Neural cell (in vitro differentiated cells): ENCODE data around the gene EML4. TPM values are rescaled to one million over a fixed set of nuclear protein-coding genes. Genes with fewer than 3 reads are reported as not detected.
"Not testable (repeated sequence)": the region's sequence is repeated elsewhere in the genome, so short reads cannot be mapped to it uniquely, and the experiment has no call there.

Experiments used
- H2AFZ ChIP-seq: fragments of 200-600, 300-800 bp; sonication (generic), shearing (Covaris generic); 2 replicates; pipeline ENCODE4 v1.6.0; 2014; ENCODE audit warnings: low read depth, mild to moderate bottlenecking, antibody characterized with exemption, low read length, moderate library complexity
- H3F3A ChIP-seq: fragments of 200-600 bp; shearing (Covaris generic); 2 replicates; pipeline ENCODE4 v1.6.1; 2016; ENCODE audit warnings: mild to moderate bottlenecking, moderate library complexity, mixed read lengths, antibody characterized with exemption, low read length; ENCODE audit not compliant: insufficient read depth, poor library complexity, severe bottlenecking
- H3K27ac ChIP-seq: fragments of 200-600, 300-800 bp; sonication (generic), shearing (Covaris generic); 2 replicates; pipeline ENCODE4 v1.5.1; 2014; ENCODE audit warnings: mild to moderate bottlenecking, low read length, moderate library complexity
- H3K27me3 ChIP-seq: fragments of 300-800, 200-600 bp; sonication (generic), shearing (Covaris generic); 2 replicates; pipeline ENCODE4 v1.6.0; 2014; ENCODE audit warnings: mild to moderate bottlenecking, low read depth, low read length, moderate library complexity; ENCODE audit not compliant: insufficient read depth
- H3K36me3 ChIP-seq: fragments of 300-800, 200-600 bp; sonication (generic), shearing (Covaris generic); 2 replicates; pipeline ENCODE4 v1.5.1; 2014; ENCODE audit warnings: mild to moderate bottlenecking, antibody characterized with exemption, low read length, moderate library complexity; ENCODE audit not compliant: insufficient read depth
- H3K4me2 ChIP-seq: fragments of 300-800, 200-600 bp; sonication (generic), shearing (Covaris generic); 2 replicates; pipeline ENCODE4 v1.6.0; 2014; ENCODE audit warnings: mild to moderate bottlenecking, low read length
- H3K4me3 ChIP-seq: fragments of 300-800, 200-600 bp; sonication (generic), shearing (Covaris generic); 2 replicates; pipeline ENCODE4 v1.5.1; 2014; ENCODE audit warnings: mild to moderate bottlenecking, low read length, moderate library complexity
- H3K79me2 ChIP-seq: fragments of 200-600 bp; shearing (Covaris generic); replicated peaks from 2 replicates; pipeline ENCODE4 v1.6.0; 2014; ENCODE audit warnings: mild to moderate bottlenecking, low read length, moderate library complexity; ENCODE audit not compliant: insufficient read depth
- H3K9ac ChIP-seq: fragments of 300-800, 200-600 bp; sonication (generic), shearing (Covaris generic); 2 replicates; pipeline ENCODE4 v1.6.1; 2016; ENCODE audit warnings: mild to moderate bottlenecking, low read length, mixed read lengths
- H3K9me2 ChIP-seq: fragments of 200-600 bp; shearing (Covaris generic); 2 replicates; pipeline ENCODE4 v1.6.1; 2016; ENCODE audit warnings: mild to moderate bottlenecking, low read length, mixed read lengths; ENCODE audit not compliant: insufficient read depth
- H3K9me3 ChIP-seq: fragments of 200-600, 300-800 bp; sonication (generic), shearing (Covaris generic); 2 replicates; pipeline ENCODE4 v1.6.1; 2016; ENCODE audit warnings: mild to moderate bottlenecking, mixed run types, low read length, moderate library complexity, mixed read lengths
- H4K20me1 ChIP-seq: fragments of 200-600 bp; shearing (Covaris generic); 2 replicates; pipeline ENCODE4 v1.6.1; 2016; ENCODE audit warnings: mild to moderate bottlenecking, mixed run types; ENCODE audit not compliant: insufficient read depth
- EP300 ChIP-seq: fragments of 450-650 bp; conservative IDR thresholded peaks from 2 replicates; pipeline ENCODE4 v1.6.1; 2014; ENCODE audit warnings: antibody characterized with exemption, mild to moderate bottlenecking, moderate library complexity; ENCODE audit not compliant: poor library complexity, severe bottlenecking
- EZH2 ChIP-seq: fragments of 200-600, 300-800 bp; shearing (Covaris generic), sonication (generic); IDR thresholded peaks from 2 replicates; pipeline ENCODE4 v1.6.1; 2014; ENCODE audit warnings: antibody characterized with exemption, low read length, borderline replicate concordance, mild to moderate bottlenecking; ENCODE audit not compliant: insufficient read depth, poor library complexity, severe bottlenecking
- MXI1 ChIP-seq: fragments of 450-650 bp; conservative IDR thresholded peaks from 2 replicates; pipeline ENCODE4 v1.6.1; 2014; ENCODE audit warnings: antibody characterized with exemption, mild to moderate bottlenecking; ENCODE audit not compliant: poor library complexity, severe bottlenecking
- POLR2AphosphoS5 ChIP-seq: IDR thresholded peaks from 2 replicates; pipeline ENCODE4 v1.6.1; 2012
- RAD21 ChIP-seq: fragments of 450-650 bp; conservative IDR thresholded peaks from 2 replicates; pipeline ENCODE4 v1.6.1; 2014; ENCODE audit warnings: antibody characterized with exemption, mild to moderate bottlenecking, moderate library complexity
- SMC3 ChIP-seq: fragments of 450-650 bp; conservative IDR thresholded peaks from 2 replicates; pipeline ENCODE4 v1.6.1; 2014; ENCODE audit warnings: antibody characterized with exemption, mild to moderate bottlenecking, moderate library complexity; ENCODE audit not compliant: poor library complexity
- TAF1 ChIP-seq: IDR thresholded peaks from 2 replicates; pipeline ENCODE4 v1.6.1; 2012; ENCODE audit warnings: low read depth
- polyA plus RNA-seq: library from polyadenylated mRNA; depleted of rRNA; stranded (reverse); fragments of >200 nt; gene quantifications from 2 replicates; pipeline ENCODE4 v1.2.3, GENCODE V29; 2014
- TF ChIP-seq, protein P1 (sequence below): fragments of 450-650 bp; IDR thresholded peaks from 2 replicates; pipeline ENCODE4 v1.5.1; 2014; ENCODE audit warnings: antibody characterized with exemption, mild to moderate bottlenecking, moderate library complexity; ENCODE audit not compliant: poor library complexity, severe bottlenecking
- TF ChIP-seq, protein P2 (sequence below): IDR thresholded peaks from 2 replicates; pipeline ENCODE4 v1.6.1; 2012; ENCODE audit warnings: borderline replicate concordance

The EML4 gene
- polyA plus RNA-seq, 1 donor from 2014 or later = 33.9 TPM

DNA sequence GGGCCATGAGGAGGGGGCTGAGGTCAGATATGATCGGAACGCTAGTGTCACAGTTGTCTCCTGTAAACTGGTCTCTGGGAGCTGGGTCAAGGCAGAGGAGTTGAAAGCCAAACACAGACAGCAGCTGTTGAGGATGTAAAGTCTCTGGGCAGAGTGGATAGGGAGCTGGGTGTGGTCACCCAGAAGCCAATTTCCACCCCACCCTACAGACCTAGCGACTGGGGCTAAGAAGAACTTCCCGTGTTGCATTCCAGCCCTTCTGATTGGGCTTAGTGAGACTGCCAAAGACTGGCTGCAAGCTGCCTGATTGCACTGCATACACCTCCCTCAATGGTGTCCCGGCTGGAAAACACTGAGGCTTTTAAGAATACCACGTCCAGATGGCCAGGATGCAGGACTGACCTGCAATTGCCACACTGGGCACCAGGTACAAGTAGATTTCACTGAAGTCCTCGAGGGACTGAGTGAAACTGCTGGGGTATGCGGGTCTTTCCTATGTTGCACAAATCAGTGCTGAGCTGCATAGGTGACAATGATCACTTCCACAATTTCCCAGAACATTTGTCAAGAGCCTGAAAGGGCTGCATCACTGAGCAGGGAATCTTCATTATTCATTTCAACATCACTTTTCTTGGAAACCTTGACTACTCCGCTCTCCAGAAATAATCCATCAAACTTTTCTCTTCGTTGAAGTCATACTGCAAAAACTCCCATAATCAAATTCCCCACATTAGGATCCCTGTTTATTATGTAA is 43.1 kb upstream of the EML4 start:
- Histone ChIP-seq H3K9me3 (no peaks in the 10 kb centered on the region), H3K4me3 (no peak overlapping the region), H3K36me3 (no peaks in the 10 kb centered on the region), H3K9me2 (no peaks in the 10 kb centered on the region), H3K27me3 (no peaks in the 10 kb centered on the region), H3F3A (no peaks in the 10 kb centered on the region), H3K9ac (no peak overlapping the region), H2AFZ (no peak overlapping the region), H3K4me2 (no peak overlapping the region), H4K20me1 (no peaks in the 10 kb centered on the region), H3K79me2 (no peaks in the 10 kb centered on the region), H3K27ac (no peak overlapping the region)
- no peak for TF ChIP-seq TAF1
- TF ChIP-seq EZH2 = no peak
- TF ChIP-seq, protein P1, sequence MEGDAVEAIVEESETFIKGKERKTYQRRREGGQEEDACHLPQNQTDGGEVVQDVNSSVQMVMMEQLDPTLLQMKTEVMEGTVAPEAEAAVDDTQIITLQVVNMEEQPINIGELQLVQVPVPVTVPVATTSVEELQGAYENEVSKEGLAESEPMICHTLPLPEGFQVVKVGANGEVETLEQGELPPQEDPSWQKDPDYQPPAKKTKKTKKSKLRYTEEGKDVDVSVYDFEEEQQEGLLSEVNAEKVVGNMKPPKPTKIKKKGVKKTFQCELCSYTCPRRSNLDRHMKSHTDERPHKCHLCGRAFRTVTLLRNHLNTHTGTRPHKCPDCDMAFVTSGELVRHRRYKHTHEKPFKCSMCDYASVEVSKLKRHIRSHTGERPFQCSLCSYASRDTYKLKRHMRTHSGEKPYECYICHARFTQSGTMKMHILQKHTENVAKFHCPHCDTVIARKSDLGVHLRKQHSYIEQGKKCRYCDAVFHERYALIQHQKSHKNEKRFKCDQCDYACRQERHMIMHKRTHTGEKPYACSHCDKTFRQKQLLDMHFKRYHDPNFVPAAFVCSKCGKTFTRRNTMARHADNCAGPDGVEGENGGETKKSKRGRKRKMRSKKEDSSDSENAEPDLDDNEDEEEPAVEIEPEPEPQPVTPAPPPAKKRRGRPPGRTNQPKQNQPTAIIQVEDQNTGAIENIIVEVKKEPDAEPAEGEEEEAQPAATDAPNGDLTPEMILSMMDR = no peak
- TF ChIP-seq EP300 = no peak
- TF ChIP-seq, protein P2, sequence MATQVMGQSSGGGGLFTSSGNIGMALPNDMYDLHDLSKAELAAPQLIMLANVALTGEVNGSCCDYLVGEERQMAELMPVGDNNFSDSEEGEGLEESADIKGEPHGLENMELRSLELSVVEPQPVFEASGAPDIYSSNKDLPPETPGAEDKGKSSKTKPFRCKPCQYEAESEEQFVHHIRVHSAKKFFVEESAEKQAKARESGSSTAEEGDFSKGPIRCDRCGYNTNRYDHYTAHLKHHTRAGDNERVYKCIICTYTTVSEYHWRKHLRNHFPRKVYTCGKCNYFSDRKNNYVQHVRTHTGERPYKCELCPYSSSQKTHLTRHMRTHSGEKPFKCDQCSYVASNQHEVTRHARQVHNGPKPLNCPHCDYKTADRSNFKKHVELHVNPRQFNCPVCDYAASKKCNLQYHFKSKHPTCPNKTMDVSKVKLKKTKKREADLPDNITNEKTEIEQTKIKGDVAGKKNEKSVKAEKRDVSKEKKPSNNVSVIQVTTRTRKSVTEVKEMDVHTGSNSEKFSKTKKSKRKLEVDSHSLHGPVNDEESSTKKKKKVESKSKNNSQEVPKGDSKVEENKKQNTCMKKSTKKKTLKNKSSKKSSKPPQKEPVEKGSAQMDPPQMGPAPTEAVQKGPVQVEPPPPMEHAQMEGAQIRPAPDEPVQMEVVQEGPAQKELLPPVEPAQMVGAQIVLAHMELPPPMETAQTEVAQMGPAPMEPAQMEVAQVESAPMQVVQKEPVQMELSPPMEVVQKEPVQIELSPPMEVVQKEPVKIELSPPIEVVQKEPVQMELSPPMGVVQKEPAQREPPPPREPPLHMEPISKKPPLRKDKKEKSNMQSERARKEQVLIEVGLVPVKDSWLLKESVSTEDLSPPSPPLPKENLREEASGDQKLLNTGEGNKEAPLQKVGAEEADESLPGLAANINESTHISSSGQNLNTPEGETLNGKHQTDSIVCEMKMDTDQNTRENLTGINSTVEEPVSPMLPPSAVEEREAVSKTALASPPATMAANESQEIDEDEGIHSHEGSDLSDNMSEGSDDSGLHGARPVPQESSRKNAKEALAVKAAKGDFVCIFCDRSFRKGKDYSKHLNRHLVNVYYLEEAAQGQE = no peak
- no peak for TF ChIP-seq MXI1
- TF ChIP-seq RAD21 = no peak
- TF ChIP-seq SMC3 = no peak
- no peak for TF ChIP-seq POLR2AphosphoS5

DNA sequence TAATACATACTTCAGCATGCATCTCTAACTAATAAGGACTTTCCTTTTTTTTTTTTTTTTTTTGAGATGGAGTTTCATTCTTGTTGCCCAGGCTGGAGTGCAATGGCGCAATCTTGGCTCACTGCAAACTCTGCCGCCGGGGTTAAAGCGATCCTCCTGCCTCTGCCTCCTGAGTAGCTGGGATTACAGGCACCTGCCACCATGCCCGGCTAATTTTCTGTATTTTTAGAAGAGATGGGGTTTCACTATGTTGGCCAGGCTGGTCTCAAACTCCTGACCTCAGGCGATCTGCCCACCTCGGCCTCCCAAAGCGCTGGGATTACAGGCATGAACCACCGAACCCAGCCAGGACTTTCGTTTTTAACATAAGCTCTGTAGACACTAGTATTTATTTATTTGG is 42.3 kb upstream of the EML4 start:
- H3K79me2 ChIP-seq, H3K9me2 ChIP-seq, H4K20me1 ChIP-seq, H3K27ac ChIP-seq, H3K4me2 ChIP-seq, H3F3A ChIP-seq, H3K27me3 ChIP-seq, H3K9me3 ChIP-seq, H2AFZ ChIP-seq, H3K4me3 ChIP-seq, H3K36me3 ChIP-seq, H3K9ac ChIP-seq: not testable (repeated sequence)
